Activated T-cell treated with anti-CD3 and anti-CD28 coated beads for 4 hours (primary cell): ENCODE measurements around the gene ZNF134.

Source experiments
- DNase-seq: peaks from one replicate; pipeline ENCODE4 v3.0.0-alpha.2; 2020

Gene ZNF134

GRCh38 chr19:57641715-57642234 lies 27.7 kb downstream of the ZNF134 start:
- no peak for DNase-seq

- DNase-seq: no peak
Measured at GRCh38 chr19:57642396-57643046, 28.5 kb downstream of the ZNF134 start.

- DNase-seq: no peak
Measured at GRCh38 chr19:57643734-57644133, 29.7 kb downstream of the ZNF134 start.

GRCh38 chr19:57648331-57649003 lies 34.4 kb downstream of the ZNF134 start:
- no peak for DNase-seq

- DNase-seq: no peak
Measured at GRCh38 chr19:57651654-57651996, 37.6 kb downstream of the ZNF134 start.

- no peak for DNase-seq
Measured at GRCh38 chr19:57653689-57654088, 39.6 kb downstream of the ZNF134 start.

- no peak for DNase-seq
Measured at GRCh38 chr19:57655443-57655842, 41.4 kb downstream of the ZNF134 start.

- DNase-seq: no peak
Measured at GRCh38 chr19:57656346-57656745, 42.3 kb downstream of the ZNF134 start.

GRCh38 chr19:57664269-57665127 lies 50.5 kb downstream of the ZNF134 start:
- no peak for DNase-seq

GRCh38 chr19:57665261-57665806 lies 51.3 kb downstream of the ZNF134 start:
- no peak for DNase-seq

GRCh38 chr19:57667228-57667627 lies 53.2 kb downstream of the ZNF134 start:
- no peak for DNase-seq

- DNase-seq: no peak
Measured at GRCh38 chr19:57668635-57669034, 54.6 kb downstream of the ZNF134 start, which contains the start of gene ZSCAN4. Gene ZSCAN4 (plus strand): TSS chr19:57668935. CDS start chr19:57676146, 7,211 bp downstream.

GRCh38 chr19:57671124-57671895 lies 57.3 kb downstream of the ZNF134 start:
- no peak for DNase-seq

- DNase-seq: no peak
Measured at GRCh38 chr19:57672466-57672865, 58.4 kb downstream of the ZNF134 start.
